Breast epithelium (tissue), 4 donors: Measurements from ENCODE around the gene TARBP1. TPM values are rescaled to one million over a fixed set of nuclear protein-coding genes. Genes with fewer than 3 reads are reported as not detected.
A peak's percentile ranks its signal among the peaks of the same experiment; 100 is the strongest.

Experiments
- DNase-seq, 2 donors: peaks; one replicate each; pipeline ENCODE4 v3.0.0-alpha.2; 2019; ENCODE audit warnings: low spot score in 2 of 2
- H3K27ac ChIP-seq, 2 donors: fragments of 200-600 bp; sonication (generic) in 1 of 2; one replicate each; pipeline ENCODE4 v1.5.1; 2016 to 2019; ENCODE audit warnings: mild to moderate bottlenecking in 1 of 2
- H3K27me3 ChIP-seq, 2 donors: fragments of 200-600 bp; sonication (generic) in 1 of 2; one replicate each; pipeline versions ENCODE4 v1.5.1 to v1.6.0; 2017 to 2019; ENCODE audit warnings: control low read depth in 1 of 2, mild to moderate bottlenecking in 1 of 2
- H3K36me3 ChIP-seq: fragments of 200-600 bp; one replicate; pipeline ENCODE4 v1.5.1; 2019
- H3K4me1 ChIP-seq, 2 donors: fragments of 200-600 bp; sonication (generic); one replicate each; pipeline ENCODE4 v1.5.1; 2016 to 2019; ENCODE audit warnings: control low read depth in 1 of 2
- H3K4me3 ChIP-seq, 3 donors: fragments of 200-600 bp; sonication (generic); 1 replicate in 2 of 3; 2 replicates in 1 of 3; pipeline ENCODE4 v1.5.1; 2016 to 2019; ENCODE audit warnings: mild to moderate bottlenecking in 3 of 3, moderate library complexity in 2 of 3
- H3K9me3 ChIP-seq, 2 donors: fragments of 200-600 bp; sonication (generic) in 1 of 2; one replicate each; pipeline ENCODE4 v1.5.1; 2016 to 2019; ENCODE audit warnings: control low read depth in 1 of 2
- POLR2A ChIP-seq: fragments of 450-650 bp; IDR thresholded peaks from one replicate; pipeline ENCODE4 v1.6.1; 2016; ENCODE audit warnings: antibody characterized with exemption, mild to moderate bottlenecking, moderate library complexity
- POLR2AphosphoS5 ChIP-seq, 3 donors: sonication (generic); formaldehyde crosslinking; IDR thresholded peaks; one replicate each; pipeline ENCODE4 v1.6.1; 2017; ENCODE audit warnings: antibody characterized with exemption in 3 of 3
- intact Hi-C: fragments of 100-400 bp; cut with DNase I; formaldehyde crosslinking; loops from one replicate; pipeline ENCODE4 v1.15.1; 2023; ENCODE audit warnings: low total_unique reads
- total RNA-seq, 3 donors: library from RNA; depleted of rRNA; stranded (reverse); fragments of >200 nt; gene quantifications; one replicate each; pipeline ENCODE4 v1.1.0, GENCODE V29; 2016
- TF ChIP-seq, protein P1 (sequence below), 3 donors: fragments of 450-650 bp; IDR thresholded peaks; one replicate each; pipeline ENCODE4 v1.5.1; 2016 to 2017; ENCODE audit warnings: antibody characterized with exemption in 3 of 3, mild to moderate bottlenecking in 3 of 3, moderate library complexity in 3 of 3

Gene TARBP1
- total RNA-seq, 3 donors from 2014 or later: 12.3 to 39.2 (median 32.1) TPM

DNA sequence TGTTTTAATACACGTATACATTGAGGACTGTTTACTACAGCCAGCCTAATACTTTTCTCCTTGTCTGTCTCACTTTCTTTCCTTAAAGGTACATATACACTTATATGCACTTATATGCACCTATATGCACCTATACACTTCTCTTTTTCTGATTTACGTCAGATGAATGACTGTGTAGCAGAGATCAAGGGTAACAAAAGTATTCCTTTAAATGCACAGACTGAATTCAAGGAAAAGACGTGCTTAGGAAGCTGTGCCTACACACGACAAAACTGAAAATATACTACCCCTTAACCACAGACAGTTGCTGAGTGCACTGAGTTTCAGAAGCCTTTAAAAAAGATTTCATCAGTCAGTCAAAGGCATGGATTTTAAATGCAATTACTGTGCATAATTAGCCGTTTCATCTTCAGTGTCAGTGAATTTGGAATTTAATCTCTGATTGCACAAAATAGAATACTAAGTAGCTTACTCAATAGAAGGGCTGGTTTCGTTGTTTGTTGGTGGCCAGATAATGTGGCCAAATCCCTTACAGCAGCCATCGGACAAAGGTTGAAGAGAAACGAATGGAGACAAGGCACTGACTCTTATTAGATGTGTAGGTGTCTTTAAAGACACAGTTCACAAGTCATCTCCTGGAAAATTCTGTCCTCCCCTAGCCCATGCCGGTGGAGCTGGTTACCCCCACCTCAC, 38.3 kb upstream of the TARBP1 start:
- TF ChIP-seq POLR2A (no peak), POLR2AphosphoS5 (IDR thresholded peaks at IDR 0.05) (no peak)
- TF ChIP-seq, protein P1, sequence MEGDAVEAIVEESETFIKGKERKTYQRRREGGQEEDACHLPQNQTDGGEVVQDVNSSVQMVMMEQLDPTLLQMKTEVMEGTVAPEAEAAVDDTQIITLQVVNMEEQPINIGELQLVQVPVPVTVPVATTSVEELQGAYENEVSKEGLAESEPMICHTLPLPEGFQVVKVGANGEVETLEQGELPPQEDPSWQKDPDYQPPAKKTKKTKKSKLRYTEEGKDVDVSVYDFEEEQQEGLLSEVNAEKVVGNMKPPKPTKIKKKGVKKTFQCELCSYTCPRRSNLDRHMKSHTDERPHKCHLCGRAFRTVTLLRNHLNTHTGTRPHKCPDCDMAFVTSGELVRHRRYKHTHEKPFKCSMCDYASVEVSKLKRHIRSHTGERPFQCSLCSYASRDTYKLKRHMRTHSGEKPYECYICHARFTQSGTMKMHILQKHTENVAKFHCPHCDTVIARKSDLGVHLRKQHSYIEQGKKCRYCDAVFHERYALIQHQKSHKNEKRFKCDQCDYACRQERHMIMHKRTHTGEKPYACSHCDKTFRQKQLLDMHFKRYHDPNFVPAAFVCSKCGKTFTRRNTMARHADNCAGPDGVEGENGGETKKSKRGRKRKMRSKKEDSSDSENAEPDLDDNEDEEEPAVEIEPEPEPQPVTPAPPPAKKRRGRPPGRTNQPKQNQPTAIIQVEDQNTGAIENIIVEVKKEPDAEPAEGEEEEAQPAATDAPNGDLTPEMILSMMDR (IDR thresholded peaks at IDR 0.05): no peak
- no peak for DNase-seq
- Histone ChIP-seq H3K27me3 (no peaks in the 10 kb centered on the region), H3K9me3 (no peaks in the 10 kb centered on the region), H3K4me1 (no peaks in the 10 kb centered on the region), H3K4me3 (no peak overlapping the region), H3K36me3 (no peaks in the 10 kb centered on the region), H3K27ac (peak overlapping the region in 1 of 2 donors; percentile 20)
- intact Hi-C loops: no loop called here

DNA sequence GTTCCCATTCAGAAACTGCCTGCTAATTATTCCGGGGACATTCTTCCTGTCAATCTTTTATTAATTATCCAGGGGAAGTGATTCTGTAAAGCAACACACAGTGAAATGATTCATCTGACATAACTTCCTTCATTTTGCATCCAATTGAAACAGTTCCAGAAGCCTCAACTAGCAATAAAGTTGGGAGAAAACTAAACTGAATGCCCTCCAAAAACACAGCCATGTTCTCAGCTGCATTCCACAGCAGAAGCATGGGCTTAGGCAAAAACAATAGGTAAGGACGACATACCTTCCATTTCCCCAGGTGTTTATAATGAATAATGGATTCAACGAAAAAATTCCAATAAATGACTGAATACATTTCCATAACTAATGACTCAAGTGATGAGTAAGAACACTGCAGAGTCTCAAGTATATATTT, 36.9 kb upstream of the TARBP1 start:
- H3K4me3 ChIP-seq: no peak overlapping the region
- TF ChIP-seq, protein P1 (IDR thresholded peaks at IDR 0.05): no peak
- no peak for TF ChIP-seq POLR2AphosphoS5 (IDR thresholded peaks at IDR 0.05)
- TF ChIP-seq POLR2A: no peak
- H3K4me1 ChIP-seq: no peaks in the 10 kb centered on the region
- no peak for DNase-seq
- H3K27ac ChIP-seq: peak overlapping the region; percentile 26 to 64
- intact Hi-C loops: no loop called here
- H3K27me3 ChIP-seq: no peaks in the 10 kb centered on the region
- no peaks in the 10 kb centered on the region for H3K9me3 ChIP-seq
- no peaks in the 10 kb centered on the region for H3K36me3 ChIP-seq

DNA sequence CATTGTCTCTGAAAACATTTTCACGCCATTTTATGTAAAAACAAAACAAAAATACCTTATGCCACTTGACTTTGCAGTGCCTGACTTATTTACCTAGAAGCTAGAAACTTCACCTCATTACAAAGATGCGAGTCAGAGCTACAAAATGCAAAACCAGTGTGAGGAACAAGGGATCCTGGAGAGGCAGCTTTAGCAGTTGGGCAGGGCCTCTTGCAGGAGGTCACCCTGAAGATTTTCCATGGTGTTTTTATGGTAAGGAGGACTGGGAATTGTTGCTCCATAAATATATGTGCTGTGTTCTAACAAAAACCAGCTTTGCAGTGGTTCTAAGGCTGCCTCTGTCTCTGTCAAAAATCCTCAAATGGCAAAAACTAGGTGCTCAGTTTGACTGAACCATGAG, 36.4 kb upstream of the TARBP1 start:
- no peaks in the 10 kb centered on the region for H3K27me3 ChIP-seq
- intact Hi-C loops: no loop called here
- no peak for TF ChIP-seq POLR2AphosphoS5 (IDR thresholded peaks at IDR 0.05)
- no peaks in the 10 kb centered on the region for H3K9me3 ChIP-seq
- H3K36me3 ChIP-seq: no peaks in the 10 kb centered on the region
- no peak for DNase-seq
- H3K4me3 ChIP-seq: no peak overlapping the region
- H3K4me1 ChIP-seq: no peaks in the 10 kb centered on the region
- H3K27ac ChIP-seq: peak overlapping the region; percentile 26 to 64

DNA sequence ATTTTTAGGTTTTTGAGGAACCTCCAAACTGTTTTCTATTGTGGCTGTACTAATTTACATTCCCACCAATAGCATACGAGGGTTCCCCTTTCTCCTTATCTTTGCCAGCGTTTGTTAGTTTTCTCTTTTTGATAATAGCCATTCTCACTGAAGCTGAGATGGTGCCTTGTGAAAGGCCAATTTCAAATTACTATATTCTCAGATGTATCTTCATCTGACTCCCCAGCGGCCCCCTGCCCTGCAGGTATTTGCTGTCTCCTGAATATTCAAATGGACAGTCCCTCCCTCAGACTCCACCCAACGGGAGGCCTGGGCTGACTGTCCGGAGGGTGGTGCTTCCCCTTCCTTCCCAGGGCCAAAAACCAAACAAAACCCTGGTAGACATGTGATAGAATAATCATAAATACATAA, 33.5 kb upstream of the TARBP1 start:
- no peak overlapping the region for H3K27ac ChIP-seq
- H3K27me3 ChIP-seq: no peaks in the 10 kb centered on the region
- DNase-seq: no peak
- intact Hi-C loops: no loop called here
- no peak overlapping the region for H3K4me3 ChIP-seq
- H3K36me3 ChIP-seq: no peaks in the 10 kb centered on the region
- no peaks in the 10 kb centered on the region for H3K9me3 ChIP-seq
- no peaks in the 10 kb centered on the region for H3K4me1 ChIP-seq
- TF ChIP-seq POLR2AphosphoS5 (IDR thresholded peaks at IDR 0.05) (no peak), POLR2A (no peak)
- TF ChIP-seq, protein P1 (IDR thresholded peaks at IDR 0.05): no peak

DNA sequence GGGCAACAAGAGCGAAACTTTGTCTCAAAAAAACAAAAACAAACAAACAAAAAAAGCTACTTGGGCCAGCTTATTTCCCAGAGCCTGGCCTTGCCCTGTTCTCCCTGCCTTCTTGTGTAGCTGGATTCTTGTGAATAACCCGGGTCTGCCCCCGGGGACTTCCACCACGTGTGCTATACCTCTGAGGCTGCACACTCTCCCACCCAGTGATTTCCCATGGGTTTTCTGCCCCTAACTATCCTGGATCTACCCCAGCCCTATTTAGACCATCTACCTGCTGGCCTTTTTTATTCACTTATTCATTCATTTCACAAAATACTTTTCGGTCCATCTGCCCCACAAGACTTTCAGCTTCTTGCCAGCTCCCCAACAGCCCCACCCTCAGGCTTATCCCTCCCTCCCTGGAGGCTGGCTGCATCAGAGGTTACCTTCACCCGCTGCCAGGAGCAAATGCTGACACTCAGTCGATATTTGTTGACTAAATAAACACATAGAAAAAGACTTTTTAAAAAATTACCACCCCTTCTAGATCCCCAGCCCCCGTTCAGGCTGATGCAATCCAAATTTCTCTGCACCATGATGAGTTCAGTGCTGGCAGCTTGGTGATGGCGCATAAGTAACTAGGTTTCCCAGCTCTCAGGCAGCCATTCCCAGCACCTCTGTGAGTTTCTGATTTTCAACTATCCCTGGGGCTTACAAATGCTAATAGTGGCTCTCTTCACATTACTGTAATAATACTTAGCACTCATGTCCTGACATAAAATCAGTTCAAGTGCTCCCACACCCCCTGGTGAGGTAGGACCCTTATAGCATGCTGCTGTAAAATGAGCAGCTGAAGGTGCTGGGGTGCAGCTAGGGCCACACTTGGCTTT, 30.7 kb upstream of the TARBP1 start:
- no peaks in the 10 kb centered on the region for H3K27me3 ChIP-seq
- H3K9me3 ChIP-seq: no peaks in the 10 kb centered on the region
- TF ChIP-seq, protein P1 (IDR thresholded peaks at IDR 0.05): no peak
- TF ChIP-seq POLR2AphosphoS5 (IDR thresholded peaks at IDR 0.05): no peak
- TF ChIP-seq POLR2A: no peak
- no peaks in the 10 kb centered on the region for H3K36me3 ChIP-seq
- intact Hi-C loops: no loop called here
- no peak overlapping the region for H3K27ac ChIP-seq
- no peak overlapping the region for H3K4me3 ChIP-seq
- no peak for DNase-seq
- H3K4me1 ChIP-seq: no peaks in the 10 kb centered on the region
